HFF-Myc (cell line): ENCODE results near the gene FEZF1.

ENCODE experiments used
- DNase-seq: peaks from one replicate; pipeline ENCODE4 v3.0.0-alpha.2; 2011; ENCODE audit warnings: low read depth; ENCODE audit errors: extremely low read depth
- H3K4me3 ChIP-seq: replicated peaks from 2 replicates; pipeline ENCODE4 v1.5.1; 2011; ENCODE audit warnings: low read depth, mild to moderate bottlenecking, control low read depth, low read length
- CTCF ChIP-seq: IDR thresholded peaks from 2 replicates; pipeline ENCODE4 v1.5.1; 2012; ENCODE audit warnings: mild to moderate bottlenecking, low read depth, low read length, control low read depth; ENCODE audit errors: missing control alignments

The FEZF1 gene

GRCh38 chr7:122257056-122257455 is 47.5 kb downstream of the FEZF1 start:
- TF ChIP-seq CTCF: no peak
- H3K4me3 ChIP-seq: no peak overlapping the region
- DNase-seq: no peak

GRCh38 chr7:122256046-122256445 is 48.5 kb downstream of the FEZF1 start:
- no peak overlapping the region for H3K4me3 ChIP-seq
- DNase-seq: no peak
- TF ChIP-seq CTCF: no peak

GRCh38 chr7:122255454-122255853 is 49.1 kb downstream of the FEZF1 start:
- TF ChIP-seq CTCF: no peak
- no peak overlapping the region for H3K4me3 ChIP-seq
- DNase-seq: no peak
